WTC11 (cell line): ENCODE measurements around the gene CHTF18.

Experiments
- ATF3 ChIP-seq: sonication (generic); formaldehyde crosslinking; conservative IDR thresholded peaks from 2 replicates; pipeline ENCODE4 v1.8.1; 2022; ENCODE audit warnings: mild to moderate bottlenecking, missing genetic modification reagents
- FOXJ3 ChIP-seq: sonication (generic); formaldehyde crosslinking; IDR thresholded peaks from 2 replicates; pipeline ENCODE4 v1.9.0; 2021; ENCODE audit warnings: missing genetic modification reagents, mild to moderate bottlenecking, borderline replicate concordance
- ZNF512 ChIP-seq: sonication (generic); formaldehyde crosslinking; IDR thresholded peaks from 2 replicates; pipeline ENCODE4 v1.8.1; 2022; ENCODE audit warnings: missing genetic modification reagents, borderline replicate concordance
- TF ChIP-seq, protein P1 (sequence below): sonication (generic); formaldehyde crosslinking; IDR thresholded peaks from 2 replicates; pipeline ENCODE4 v1.8.0; 2022; ENCODE audit warnings: mild to moderate bottlenecking, missing genetic modification reagents

GRCh38 chr16:752007-752312 lies 36.5 kb upstream of the CHTF18 start:
- TF ChIP-seq ZNF512 (CRISPR knock-in tag) (no peak), FOXJ3 (no peak), ATF3 (CRISPR knock-in tag) (no peak)
- TF ChIP-seq, protein P1, sequence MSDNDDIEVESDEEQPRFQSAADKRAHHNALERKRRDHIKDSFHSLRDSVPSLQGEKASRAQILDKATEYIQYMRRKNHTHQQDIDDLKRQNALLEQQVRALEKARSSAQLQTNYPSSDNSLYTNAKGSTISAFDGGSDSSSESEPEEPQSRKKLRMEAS (CRISPR knock-in tag): no peak
